Calu3 (cell line): Measurements from ENCODE around the gene SIPA1L3. TPM values are rescaled to one million over a fixed set of nuclear protein-coding genes. Genes with fewer than 3 reads are reported as not detected.

Experiments
- BruUV-seq: library from RNA; stranded (reverse); fragments of 400-500 nt; replicated peaks from 2 replicates; lab custom pipeline; 2021; lab: Mats Ljungman, UMichigan
- CTCF ChIA-PET: fragments of 300-600 bp; sonication (Branson Sonifier 250); formaldehyde crosslinking; loops from one replicate; lab custom pipeline; 2022; ENCODE audit warnings: antibody characterized with exemption; lab: Charles Lee
- DNase-seq: peaks from one replicate; pipeline ENCODE4 v3.0.0; 2022
- H3K27ac Mint-ChIP-seq: one replicate; pipeline ENCODE4 v1.8.0; 2022; ENCODE audit warnings: mixed read lengths; ENCODE audit not compliant: unreplicated experiment
- H3K27me3 Mint-ChIP-seq: one replicate; pipeline ENCODE4 v1.8.0; 2022; ENCODE audit warnings: mixed read lengths; ENCODE audit not compliant: unreplicated experiment
- H3K36me3 Mint-ChIP-seq: one replicate; pipeline ENCODE4 v1.8.0; 2022; ENCODE audit warnings: mild to moderate bottlenecking, moderate library complexity, mixed read lengths; ENCODE audit not compliant: insufficient read depth, unreplicated experiment
- H3K4me1 Mint-ChIP-seq: one replicate; pipeline ENCODE4 v1.8.0; 2022; ENCODE audit warnings: mild to moderate bottlenecking, low read depth, mixed read lengths; ENCODE audit not compliant: unreplicated experiment
- H3K4me3 Mint-ChIP-seq: one replicate; pipeline ENCODE4 v1.8.0; 2022; ENCODE audit warnings: mild to moderate bottlenecking, low read depth, moderate library complexity, mixed read lengths; ENCODE audit not compliant: unreplicated experiment
- H3K9me3 Mint-ChIP-seq: one replicate; pipeline ENCODE4 v1.8.0; 2022; ENCODE audit warnings: low read depth, mixed read lengths; ENCODE audit not compliant: unreplicated experiment
- CTCF ChIP-seq: fragments of 200-600 bp; IDR thresholded peaks from one replicate; pipeline ENCODE4 v1.8.0; 2022; ENCODE audit warnings: antibody characterized with exemption; ENCODE audit not compliant: unreplicated experiment
- intact Hi-C: fragments of 100-400 bp; cut with micrococcal nuclease; formaldehyde crosslinking; loops from one replicate; pipeline ENCODE4 v1.10.0; 2022; ENCODE audit not compliant: unreplicated experiment
- total RNA-seq: library from RNA; stranded (reverse); gene quantifications from 2 replicates; pipeline ENCODE4 v1.2.3, GENCODE V29; 2022

The SIPA1L3 gene
- total RNA-seq, 1 experiment from 2014 or later: 127 TPM

- Mint-ChIP-seq H3K36me3 (peaks cover 10% of the 10 kb centered on the region), H3K27ac (no peak overlapping the region), H3K4me3 (no peak overlapping the region), H3K4me1 (peaks cover 10% of the 10 kb centered on the region), H3K27me3 (peaks cover 58% of the 10 kb centered on the region), H3K9me3 (no peaks in the 10 kb centered on the region)
- intact Hi-C loops: no loop called here
- no TSS peak for BruUV-seq
- TF ChIP-seq CTCF: no peak
- DNase-seq: peak; percentile 35
- CTCF ChIA-PET: no interaction called here
These were observed 310.0 kb downstream of the SIPA1L3 start for GRCh38 chr19:38216785-38217641.

- Mint-ChIP-seq H3K4me1 (peaks cover 18% of the 10 kb centered on the region), H3K27ac (no peak overlapping the region), H3K36me3 (peaks cover 12% of the 10 kb centered on the region), H3K9me3 (no peaks in the 10 kb centered on the region), H3K27me3 (peaks cover 68% of the 10 kb centered on the region), H3K4me3 (no peak overlapping the region)
- intact Hi-C loops: no loop called here
- CTCF ChIA-PET: no interaction called here
- no peak for TF ChIP-seq CTCF
- no TSS peak for BruUV-seq
- no peak for DNase-seq
These were observed 311.2 kb downstream of the SIPA1L3 start for GRCh38 chr19:38218204-38218603.

GRCh38 chr19:38219221-38219620, 312.2 kb downstream of the SIPA1L3 start:
- no peaks in the 10 kb centered on the region for H3K9me3 Mint-ChIP-seq
- H3K27me3 Mint-ChIP-seq: peaks cover 68% of the 10 kb centered on the region
- CTCF ChIA-PET: no interaction called here
- intact Hi-C loops: no loop called here
- DNase-seq: no peak
- H3K27ac Mint-ChIP-seq: no peak overlapping the region
- no peak for TF ChIP-seq CTCF
- no TSS peak for BruUV-seq
- H3K36me3 Mint-ChIP-seq: peaks cover 10% of the 10 kb centered on the region
- H3K4me1 Mint-ChIP-seq: peaks cover 17% of the 10 kb centered on the region
- no peak overlapping the region for H3K4me3 Mint-ChIP-seq

GRCh38 chr19:38221421-38221820, 314.4 kb downstream of the SIPA1L3 start:
- Mint-ChIP-seq H3K9me3 (no peaks in the 10 kb centered on the region), H3K27ac (no peak overlapping the region), H3K4me1 (peaks cover 15% of the 10 kb centered on the region), H3K27me3 (peaks cover 64% of the 10 kb centered on the region), H3K36me3 (peaks cover 13% of the 10 kb centered on the region), H3K4me3 (no peak overlapping the region)
- no peak for TF ChIP-seq CTCF
- BruUV-seq: no TSS peak
- CTCF ChIA-PET: interaction anchor here (1.2 kb wide), 1 partner anchor 319 kb away, joined by 3 read pairs; no protein-coding TSS in a partner anchor
- intact Hi-C loops: loop anchor here (5.0 kb wide), 1 partner anchor 324 kb away; no protein-coding TSS in a partner anchor
- DNase-seq: no peak
